WTC11 (cell line): Measurements from ENCODE around the gene MORC2. TPM values are rescaled to one million over a fixed set of nuclear protein-coding genes. Genes with fewer than 3 reads are reported as not detected.

Experiments
- ATAC-seq: fragments of 200-7000 bp; cut with Tn5 transposase; 2 replicates; pipeline ENCODE4 v1.10.0; 2021; ENCODE audit warnings: mild to moderate bottlenecking, moderate library complexity
- CTCF ChIA-PET: fragments of 300-600 bp; sonication (Branson Sonifier 250); formaldehyde crosslinking; loops from one replicate; lab custom pipeline; 2021; ENCODE audit warnings: antibody characterized with exemption; lab: Charles Lee
- POLR2A ChIA-PET: fragments of 350-600 bp; sonication (Branson Sonifier 250); formaldehyde crosslinking; loops from one replicate; lab custom pipeline; 2021; ENCODE audit warnings: antibody characterized with exemption; lab: Charles Lee
- DNase-seq: peaks from one replicate; pipeline ENCODE4 v3.0.0; 2021; ENCODE audit warnings: low spot score
- H3K27ac Mint-ChIP-seq: 2 replicates; pipeline ENCODE4 v1.8.0; 2021; ENCODE audit warnings: mixed read lengths
- H3K27me3 Mint-ChIP-seq: 2 replicates; pipeline ENCODE4 v1.8.0; 2021; ENCODE audit warnings: low read depth, mild to moderate bottlenecking, moderate library complexity, mixed read lengths
- H3K36me3 Mint-ChIP-seq: 2 replicates; pipeline ENCODE4 v1.8.0; 2021; ENCODE audit warnings: mixed read lengths
- H3K4me1 Mint-ChIP-seq: 2 replicates; pipeline ENCODE4 v1.8.0; 2022; ENCODE audit warnings: mixed read lengths
- H3K4me3 Mint-ChIP-seq: 2 replicates; pipeline ENCODE4 v1.8.0; 2021; ENCODE audit warnings: mild to moderate bottlenecking, moderate library complexity, mixed read lengths
- H3K9me3 Mint-ChIP-seq: 2 replicates; pipeline ENCODE4 v1.8.0; 2021; ENCODE audit warnings: mixed read lengths
- FOXJ3 ChIP-seq: sonication (generic); formaldehyde crosslinking; IDR thresholded peaks from 2 replicates; pipeline ENCODE4 v1.9.0; 2021; ENCODE audit warnings: missing genetic modification reagents, mild to moderate bottlenecking, borderline replicate concordance
- FOXP1 ChIP-seq: sonication (generic); formaldehyde crosslinking; IDR thresholded peaks from 2 replicates; pipeline ENCODE4 v1.8.0; 2022; ENCODE audit warnings: missing genetic modification reagents, mild to moderate bottlenecking, moderate library complexity, borderline replicate concordance
- IRF2 ChIP-seq: sonication (generic); formaldehyde crosslinking; IDR thresholded peaks from 2 replicates; pipeline ENCODE4 v1.8.0; 2022; ENCODE audit warnings: low read depth, missing genetic modification reagents, borderline replicate concordance
- KAT7 ChIP-seq: sonication (generic); formaldehyde crosslinking; IDR thresholded peaks from 2 replicates; pipeline ENCODE4 v1.8.1; 2023; ENCODE audit warnings: missing genetic modification reagents, mild to moderate bottlenecking, borderline replicate concordance
- NFYB ChIP-seq: sonication (generic); formaldehyde crosslinking; conservative IDR thresholded peaks from 2 replicates; pipeline ENCODE4 v1.8.0; 2022; ENCODE audit warnings: low read depth, missing genetic modification reagents
- NR2C2 ChIP-seq: sonication (generic); formaldehyde crosslinking; IDR thresholded peaks from 2 replicates; pipeline ENCODE4 v1.8.0; 2022; ENCODE audit warnings: mild to moderate bottlenecking, missing genetic modification reagents
- RELA ChIP-seq: sonication (generic); formaldehyde crosslinking; IDR thresholded peaks from 2 replicates; pipeline ENCODE4 v1.8.1; 2022; ENCODE audit warnings: missing genetic modification reagents, mild to moderate bottlenecking, borderline replicate concordance
- SOX15 ChIP-seq: fragments of 250-450 bp; sonication (Bioruptor Pico); IDR thresholded peaks from 2 replicates; pipeline ENCODE4 v1.9.0; 2021; ENCODE audit warnings: mild to moderate bottlenecking
- TEAD1 ChIP-seq: sonication (generic); formaldehyde crosslinking; IDR thresholded peaks from 2 replicates; pipeline ENCODE4 v1.8.0; 2022; ENCODE audit warnings: mild to moderate bottlenecking, missing genetic modification reagents
- ZNF416 ChIP-seq: fragments of 250-450 bp; sonication (Bioruptor Pico); IDR thresholded peaks from 2 replicates; pipeline ENCODE4 v1.9.0; 2021; ENCODE audit warnings: mild to moderate bottlenecking, inconsistent platforms
- total RNA-seq: library from RNA; stranded (reverse); gene quantifications from 3 replicates; pipeline ENCODE4 v1.2.3, GENCODE V29; 2021
- TF ChIP-seq, protein P1 (sequence below): sonication (generic); formaldehyde crosslinking; IDR thresholded peaks from 2 replicates; pipeline ENCODE4 v1.8.1; 2023; ENCODE audit warnings: mild to moderate bottlenecking, missing genetic modification reagents, borderline replicate concordance
- TF ChIP-seq, protein P2 (sequence below): sonication (generic); formaldehyde crosslinking; IDR thresholded peaks from 2 replicates; pipeline ENCODE4 v1.8.1; 2022; ENCODE audit warnings: mild to moderate bottlenecking, moderate library complexity, missing genetic modification reagents
- TF ChIP-seq, protein P3 (sequence below): fragments of 200-600 bp; IDR thresholded peaks from 2 replicates; pipeline ENCODE4 v1.8.0; 2022; ENCODE audit warnings: antibody characterized with exemption
- TF ChIP-seq, protein P4 (sequence below): fragments of 250-450 bp; sonication (Bioruptor Pico); IDR thresholded peaks from 2 replicates; pipeline ENCODE4 v1.9.0; 2021; ENCODE audit warnings: mild to moderate bottlenecking, borderline replicate concordance
- TF ChIP-seq, protein P5 (sequence below): sonication (generic); formaldehyde crosslinking; IDR thresholded peaks from 2 replicates; pipeline ENCODE4 v1.8.0; 2022; ENCODE audit warnings: mild to moderate bottlenecking, missing genetic modification reagents
- TF ChIP-seq, protein P6 (sequence below): sonication (generic); formaldehyde crosslinking; IDR thresholded peaks from 2 replicates; pipeline ENCODE4 v1.8.1; 2023; ENCODE audit warnings: mild to moderate bottlenecking, missing genetic modification reagents

MORC2 gene
- total RNA-seq, 1 experiment from 2014 or later: 62.3 TPM

DNA sequence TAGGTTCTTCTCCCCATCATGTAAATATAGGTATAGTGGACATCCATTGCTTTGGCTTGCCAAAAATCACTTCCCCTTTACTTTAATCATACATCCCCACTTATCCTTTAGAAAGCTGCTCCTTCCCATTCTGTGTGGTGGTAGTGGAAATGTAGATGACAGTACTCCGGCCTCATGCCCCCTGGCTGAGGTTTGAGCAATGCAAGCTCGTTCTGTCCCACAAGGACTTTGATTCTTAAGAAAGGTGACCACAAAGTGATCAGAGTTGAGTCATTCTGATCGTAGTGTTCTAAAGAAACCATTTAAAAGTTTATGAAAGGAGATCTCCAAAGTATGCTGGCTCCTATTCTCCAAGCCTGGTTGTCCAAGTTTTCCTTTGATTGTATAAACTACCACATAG is 11.4 kb upstream of the MORC2 start (continued):
- TF ChIP-seq, protein P1, sequence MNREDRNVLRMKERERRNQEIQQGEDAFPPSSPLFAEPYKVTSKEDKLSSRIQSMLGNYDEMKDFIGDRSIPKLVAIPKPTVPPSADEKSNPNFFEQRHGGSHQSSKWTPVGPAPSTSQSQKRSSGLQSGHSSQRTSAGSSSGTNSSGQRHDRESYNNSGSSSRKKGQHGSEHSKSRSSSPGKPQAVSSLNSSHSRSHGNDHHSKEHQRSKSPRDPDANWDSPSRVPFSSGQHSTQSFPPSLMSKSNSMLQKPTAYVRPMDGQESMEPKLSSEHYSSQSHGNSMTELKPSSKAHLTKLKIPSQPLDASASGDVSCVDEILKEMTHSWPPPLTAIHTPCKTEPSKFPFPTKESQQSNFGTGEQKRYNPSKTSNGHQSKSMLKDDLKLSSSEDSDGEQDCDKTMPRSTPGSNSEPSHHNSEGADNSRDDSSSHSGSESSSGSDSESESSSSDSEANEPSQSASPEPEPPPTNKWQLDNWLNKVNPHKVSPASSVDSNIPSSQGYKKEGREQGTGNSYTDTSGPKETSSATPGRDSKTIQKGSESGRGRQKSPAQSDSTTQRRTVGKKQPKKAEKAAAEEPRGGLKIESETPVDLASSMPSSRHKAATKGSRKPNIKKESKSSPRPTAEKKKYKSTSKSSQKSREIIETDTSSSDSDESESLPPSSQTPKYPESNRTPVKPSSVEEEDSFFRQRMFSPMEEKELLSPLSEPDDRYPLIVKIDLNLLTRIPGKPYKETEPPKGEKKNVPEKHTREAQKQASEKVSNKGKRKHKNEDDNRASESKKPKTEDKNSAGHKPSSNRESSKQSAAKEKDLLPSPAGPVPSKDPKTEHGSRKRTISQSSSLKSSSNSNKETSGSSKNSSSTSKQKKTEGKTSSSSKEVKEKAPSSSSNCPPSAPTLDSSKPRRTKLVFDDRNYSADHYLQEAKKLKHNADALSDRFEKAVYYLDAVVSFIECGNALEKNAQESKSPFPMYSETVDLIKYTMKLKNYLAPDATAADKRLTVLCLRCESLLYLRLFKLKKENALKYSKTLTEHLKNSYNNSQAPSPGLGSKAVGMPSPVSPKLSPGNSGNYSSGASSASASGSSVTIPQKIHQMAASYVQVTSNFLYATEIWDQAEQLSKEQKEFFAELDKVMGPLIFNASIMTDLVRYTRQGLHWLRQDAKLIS: no peak
- TF ChIP-seq, all 79 proteins: peak for 0

DNA sequence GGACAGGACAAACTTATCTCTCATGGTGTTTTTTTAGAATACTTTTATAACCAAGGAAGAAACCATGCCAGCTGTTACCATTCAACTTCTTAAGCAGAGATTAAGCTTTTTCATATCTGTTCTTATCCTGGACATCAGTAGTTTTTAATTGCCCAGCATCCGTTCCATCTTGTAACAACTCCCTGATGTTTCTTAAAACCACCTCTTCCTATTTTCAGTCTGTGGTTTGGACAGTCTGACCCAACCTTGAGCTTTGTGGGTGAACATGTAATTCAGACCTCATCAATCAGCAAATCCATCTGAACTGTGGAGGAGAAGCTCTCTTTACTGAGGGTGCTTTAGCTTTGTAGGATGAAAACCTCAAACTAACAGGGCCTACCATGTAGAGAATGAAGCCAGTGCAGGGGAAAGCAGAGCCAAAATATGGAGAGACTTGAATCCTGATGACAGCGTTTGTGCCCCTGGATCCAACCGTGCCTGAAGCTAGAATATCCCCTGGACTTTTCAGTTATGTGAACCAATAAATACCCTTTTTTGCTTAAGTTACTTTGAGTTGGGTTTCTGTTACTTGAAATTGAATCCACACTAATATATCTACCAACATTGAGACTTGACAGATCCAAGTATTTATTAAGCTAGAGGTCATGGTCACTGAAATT is 9.9 kb upstream of the MORC2 start:
- no peak for DNase-seq

DNA sequence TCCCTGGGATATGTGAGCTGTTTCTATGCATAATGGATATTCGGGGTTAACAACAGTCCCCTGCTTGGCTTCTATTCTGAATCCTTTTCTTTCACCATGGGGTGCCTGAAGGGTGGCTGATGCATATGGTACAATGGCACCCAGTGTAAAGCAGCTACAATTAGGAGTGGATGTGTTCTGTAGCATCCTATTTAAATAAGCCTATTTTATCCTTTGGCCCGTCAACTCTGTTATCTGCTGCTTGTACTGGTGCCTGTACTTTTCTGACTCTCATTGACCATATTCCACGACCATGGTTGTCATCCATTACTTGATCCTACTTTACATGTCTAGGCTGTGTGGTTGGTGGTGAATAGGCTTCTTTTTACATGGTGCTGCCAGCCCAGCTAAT is 1.8 kb upstream of the MORC2 start:
- ChIA-PET POLR2A (interaction anchor here (2.9 to 3.3 kb wide), 2 partner anchors 111 to 114 kb away, joined by 23 to 43 read pairs; partner anchors contain the start of gene SMTN), CTCF (interaction anchor here (1.0 to 4.0 kb wide), 7 partner anchors 85 to 343 kb away, joined by 3 to 73 read pairs (median 5); partner anchors contain the start of genes SELENOM and SMTN)
- H3K4me3 Mint-ChIP-seq: peak overlapping the region; percentile 88
- H3K36me3 Mint-ChIP-seq: peaks cover 63% of the 10 kb centered on the region
- DNase-seq (no peak), ATAC-seq (no peak)
- H3K27me3 Mint-ChIP-seq: peaks cover 1% of the 10 kb centered on the region; the same call in 1 of the 2 replicates
- peaks cover 48% of the 10 kb centered on the region for H3K4me1 Mint-ChIP-seq
- peaks cover 14% of the 10 kb centered on the region for H3K9me3 Mint-ChIP-seq
- H3K27ac Mint-ChIP-seq: peak overlapping the region; percentile 48; the same call in 1 of the 2 replicates
- no peak for TF ChIP-seq FOXJ3 (CRISPR knock-in tag)
- no peak for TF ChIP-seq SOX15 (CRISPR knock-in tag)
- TF ChIP-seq, protein P2, sequence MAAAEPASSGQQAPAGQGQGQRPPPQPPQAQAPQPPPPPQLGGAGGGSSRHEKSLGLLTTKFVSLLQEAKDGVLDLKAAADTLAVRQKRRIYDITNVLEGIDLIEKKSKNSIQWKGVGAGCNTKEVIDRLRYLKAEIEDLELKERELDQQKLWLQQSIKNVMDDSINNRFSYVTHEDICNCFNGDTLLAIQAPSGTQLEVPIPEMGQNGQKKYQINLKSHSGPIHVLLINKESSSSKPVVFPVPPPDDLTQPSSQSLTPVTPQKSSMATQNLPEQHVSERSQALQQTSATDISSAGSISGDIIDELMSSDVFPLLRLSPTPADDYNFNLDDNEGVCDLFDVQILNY (CRISPR knock-in tag): no peak
- no peak for TF ChIP-seq NFYB (CRISPR knock-in tag)
- TF ChIP-seq RELA: no peak
- no peak for TF ChIP-seq FOXP1 (CRISPR knock-in tag)
- TF ChIP-seq, protein P3, sequence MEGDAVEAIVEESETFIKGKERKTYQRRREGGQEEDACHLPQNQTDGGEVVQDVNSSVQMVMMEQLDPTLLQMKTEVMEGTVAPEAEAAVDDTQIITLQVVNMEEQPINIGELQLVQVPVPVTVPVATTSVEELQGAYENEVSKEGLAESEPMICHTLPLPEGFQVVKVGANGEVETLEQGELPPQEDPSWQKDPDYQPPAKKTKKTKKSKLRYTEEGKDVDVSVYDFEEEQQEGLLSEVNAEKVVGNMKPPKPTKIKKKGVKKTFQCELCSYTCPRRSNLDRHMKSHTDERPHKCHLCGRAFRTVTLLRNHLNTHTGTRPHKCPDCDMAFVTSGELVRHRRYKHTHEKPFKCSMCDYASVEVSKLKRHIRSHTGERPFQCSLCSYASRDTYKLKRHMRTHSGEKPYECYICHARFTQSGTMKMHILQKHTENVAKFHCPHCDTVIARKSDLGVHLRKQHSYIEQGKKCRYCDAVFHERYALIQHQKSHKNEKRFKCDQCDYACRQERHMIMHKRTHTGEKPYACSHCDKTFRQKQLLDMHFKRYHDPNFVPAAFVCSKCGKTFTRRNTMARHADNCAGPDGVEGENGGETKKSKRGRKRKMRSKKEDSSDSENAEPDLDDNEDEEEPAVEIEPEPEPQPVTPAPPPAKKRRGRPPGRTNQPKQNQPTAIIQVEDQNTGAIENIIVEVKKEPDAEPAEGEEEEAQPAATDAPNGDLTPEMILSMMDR: no peak

More for the DNA sequence above, 9.9 kb upstream of the MORC2 start:
- peaks cover 54% of the 10 kb centered on the region for H3K9me3 Mint-ChIP-seq
- no peak overlapping the region for H3K4me3 Mint-ChIP-seq
- H3K36me3 Mint-ChIP-seq: peaks cover 53% of the 10 kb centered on the region
- ChIA-PET POLR2A (interaction anchor here (1.4 kb wide), 1 partner anchor 9 kb away, joined by 6 read pairs; the partner anchor contains the start of genes MORC2 and TUG1), CTCF (interaction anchor here (2.8 kb wide), 1 partner anchor 102 kb away, joined by 10 read pairs; the partner anchor contains the start of gene SMTN)
- ATAC-seq: no peak
- TF ChIP-seq, protein P4, sequence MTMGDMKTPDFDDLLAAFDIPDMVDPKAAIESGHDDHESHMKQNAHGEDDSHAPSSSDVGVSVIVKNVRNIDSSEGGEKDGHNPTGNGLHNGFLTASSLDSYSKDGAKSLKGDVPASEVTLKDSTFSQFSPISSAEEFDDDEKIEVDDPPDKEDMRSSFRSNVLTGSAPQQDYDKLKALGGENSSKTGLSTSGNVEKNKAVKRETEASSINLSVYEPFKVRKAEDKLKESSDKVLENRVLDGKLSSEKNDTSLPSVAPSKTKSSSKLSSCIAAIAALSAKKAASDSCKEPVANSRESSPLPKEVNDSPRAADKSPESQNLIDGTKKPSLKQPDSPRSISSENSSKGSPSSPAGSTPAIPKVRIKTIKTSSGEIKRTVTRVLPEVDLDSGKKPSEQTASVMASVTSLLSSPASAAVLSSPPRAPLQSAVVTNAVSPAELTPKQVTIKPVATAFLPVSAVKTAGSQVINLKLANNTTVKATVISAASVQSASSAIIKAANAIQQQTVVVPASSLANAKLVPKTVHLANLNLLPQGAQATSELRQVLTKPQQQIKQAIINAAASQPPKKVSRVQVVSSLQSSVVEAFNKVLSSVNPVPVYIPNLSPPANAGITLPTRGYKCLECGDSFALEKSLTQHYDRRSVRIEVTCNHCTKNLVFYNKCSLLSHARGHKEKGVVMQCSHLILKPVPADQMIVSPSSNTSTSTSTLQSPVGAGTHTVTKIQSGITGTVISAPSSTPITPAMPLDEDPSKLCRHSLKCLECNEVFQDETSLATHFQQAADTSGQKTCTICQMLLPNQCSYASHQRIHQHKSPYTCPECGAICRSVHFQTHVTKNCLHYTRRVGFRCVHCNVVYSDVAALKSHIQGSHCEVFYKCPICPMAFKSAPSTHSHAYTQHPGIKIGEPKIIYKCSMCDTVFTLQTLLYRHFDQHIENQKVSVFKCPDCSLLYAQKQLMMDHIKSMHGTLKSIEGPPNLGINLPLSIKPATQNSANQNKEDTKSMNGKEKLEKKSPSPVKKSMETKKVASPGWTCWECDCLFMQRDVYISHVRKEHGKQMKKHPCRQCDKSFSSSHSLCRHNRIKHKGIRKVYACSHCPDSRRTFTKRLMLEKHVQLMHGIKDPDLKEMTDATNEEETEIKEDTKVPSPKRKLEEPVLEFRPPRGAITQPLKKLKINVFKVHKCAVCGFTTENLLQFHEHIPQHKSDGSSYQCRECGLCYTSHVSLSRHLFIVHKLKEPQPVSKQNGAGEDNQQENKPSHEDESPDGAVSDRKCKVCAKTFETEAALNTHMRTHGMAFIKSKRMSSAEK: no peak
- TF ChIP-seq TEAD1 (CRISPR knock-in tag) (no peak), IRF2 (CRISPR knock-in tag) (no peak), ZNF416 (CRISPR knock-in tag) (no peak), NR2C2 (no peak), KAT7 (no peak)
- TF ChIP-seq, protein P5, sequence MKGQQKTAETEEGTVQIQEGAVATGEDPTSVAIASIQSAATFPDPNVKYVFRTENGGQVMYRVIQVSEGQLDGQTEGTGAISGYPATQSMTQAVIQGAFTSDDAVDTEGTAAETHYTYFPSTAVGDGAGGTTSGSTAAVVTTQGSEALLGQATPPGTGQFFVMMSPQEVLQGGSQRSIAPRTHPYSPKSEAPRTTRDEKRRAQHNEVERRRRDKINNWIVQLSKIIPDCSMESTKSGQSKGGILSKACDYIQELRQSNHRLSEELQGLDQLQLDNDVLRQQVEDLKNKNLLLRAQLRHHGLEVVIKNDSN (CRISPR knock-in tag): no peak
- TF ChIP-seq, protein P6, sequence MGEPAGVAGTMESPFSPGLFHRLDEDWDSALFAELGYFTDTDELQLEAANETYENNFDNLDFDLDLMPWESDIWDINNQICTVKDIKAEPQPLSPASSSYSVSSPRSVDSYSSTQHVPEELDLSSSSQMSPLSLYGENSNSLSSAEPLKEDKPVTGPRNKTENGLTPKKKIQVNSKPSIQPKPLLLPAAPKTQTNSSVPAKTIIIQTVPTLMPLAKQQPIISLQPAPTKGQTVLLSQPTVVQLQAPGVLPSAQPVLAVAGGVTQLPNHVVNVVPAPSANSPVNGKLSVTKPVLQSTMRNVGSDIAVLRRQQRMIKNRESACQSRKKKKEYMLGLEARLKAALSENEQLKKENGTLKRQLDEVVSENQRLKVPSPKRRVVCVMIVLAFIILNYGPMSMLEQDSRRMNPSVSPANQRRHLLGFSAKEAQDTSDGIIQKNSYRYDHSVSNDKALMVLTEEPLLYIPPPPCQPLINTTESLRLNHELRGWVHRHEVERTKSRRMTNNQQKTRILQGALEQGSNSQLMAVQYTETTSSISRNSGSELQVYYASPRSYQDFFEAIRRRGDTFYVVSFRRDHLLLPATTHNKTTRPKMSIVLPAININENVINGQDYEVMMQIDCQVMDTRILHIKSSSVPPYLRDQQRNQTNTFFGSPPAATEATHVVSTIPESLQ (CRISPR knock-in tag): no peak
- no peaks in the 10 kb centered on the region for H3K4me1 Mint-ChIP-seq
- H3K27me3 Mint-ChIP-seq: peaks cover 6% of the 10 kb centered on the region
- H3K27ac Mint-ChIP-seq: no peak overlapping the region
